ENCODE results near the gene DOK6. TPM values are rescaled to one million over a fixed set of nuclear protein-coding genes. Genes with fewer than 3 reads are reported as not detected.

The DOK6 gene
- total RNA-seq, 1 donor from 2014 or later = not detected

- intact Hi-C loops (cut with DNase I) = no loop called here
- no peak for DNase-seq (ENCODE audit: low spot score in 2 of 2)
- H3K9me3 ChIP-seq = no peaks in the 10 kb centered on the region
- no peak overlapping the region for H3K4me3 ChIP-seq
- no peak overlapping the region for H3K27ac ChIP-seq
- no peaks in the 10 kb centered on the region for H3K4me1 ChIP-seq
- no peak for TF ChIP-seq CTCF (IDR thresholded peaks at IDR 0.05)
- H3K27me3 ChIP-seq = no peaks in the 10 kb centered on the region
- H3K36me3 ChIP-seq = no peaks in the 10 kb centered on the region
These were observed 438.8 kb downstream of the DOK6 start for GRCh38 chr18:69839497-69839896.

- Histone ChIP-seq H3K4me3 (no peak overlapping the region), H3K27ac (no peak overlapping the region), H3K36me3 (no peaks in the 10 kb centered on the region), H3K9me3 (no peaks in the 10 kb centered on the region), H3K4me1 (no peaks in the 10 kb centered on the region), H3K27me3 (no peaks in the 10 kb centered on the region)
- no peak for DNase-seq (ENCODE audit: low spot score in 2 of 2)
- TF ChIP-seq CTCF (IDR thresholded peaks at IDR 0.05) = no peak
- intact Hi-C loops (cut with DNase I) = no loop called here
These were observed 439.3 kb downstream of the DOK6 start for GRCh38 chr18:69840001-69840400.

GRCh38 chr18:69840445-69840844 lies 439.8 kb downstream of the DOK6 start:
- intact Hi-C loops (cut with DNase I) = no loop called here
- H3K27ac ChIP-seq = no peak overlapping the region
- H3K4me3 ChIP-seq = no peak overlapping the region
- no peaks in the 10 kb centered on the region for H3K4me1 ChIP-seq
- H3K27me3 ChIP-seq = no peaks in the 10 kb centered on the region
- no peaks in the 10 kb centered on the region for H3K36me3 ChIP-seq
- no peak for TF ChIP-seq CTCF (IDR thresholded peaks at IDR 0.05)
- H3K9me3 ChIP-seq = no peaks in the 10 kb centered on the region
- DNase-seq (ENCODE audit: low spot score in 2 of 2) = no peak

- H3K36me3 ChIP-seq = no peaks in the 10 kb centered on the region
- no peaks in the 10 kb centered on the region for H3K27me3 ChIP-seq
- H3K4me3 ChIP-seq = no peak overlapping the region
- DNase-seq (ENCODE audit: low spot score in 2 of 2) = no peak
- no peaks in the 10 kb centered on the region for H3K9me3 ChIP-seq
- no peak overlapping the region for H3K27ac ChIP-seq
- TF ChIP-seq CTCF (IDR thresholded peaks at IDR 0.05) = no peak
- intact Hi-C loops (cut with DNase I) = no loop called here
- no peaks in the 10 kb centered on the region for H3K4me1 ChIP-seq
These were observed 440.4 kb downstream of the DOK6 start for GRCh38 chr18:69841117-69841516.

- Histone ChIP-seq H3K27ac (no peak overlapping the region), H3K27me3 (no peaks in the 10 kb centered on the region), H3K9me3 (no peaks in the 10 kb centered on the region), H3K4me1 (no peaks in the 10 kb centered on the region), H3K4me3 (no peak overlapping the region), H3K36me3 (no peaks in the 10 kb centered on the region)
- intact Hi-C loops (cut with DNase I) = no loop called here
- no peak for TF ChIP-seq CTCF (IDR thresholded peaks at IDR 0.05)
- no peak for DNase-seq (ENCODE audit: low spot score in 2 of 2)
These were observed 442.3 kb downstream of the DOK6 start for GRCh38 chr18:69843015-69843414.

- no peak overlapping the region for H3K4me3 ChIP-seq
- H3K36me3 ChIP-seq = no peaks in the 10 kb centered on the region
- H3K27me3 ChIP-seq = no peaks in the 10 kb centered on the region
- H3K27ac ChIP-seq = no peak overlapping the region
- no peak for TF ChIP-seq CTCF (IDR thresholded peaks at IDR 0.05)
- H3K4me1 ChIP-seq = no peaks in the 10 kb centered on the region
- DNase-seq (ENCODE audit: low spot score in 2 of 2) = no peak
- no peaks in the 10 kb centered on the region for H3K9me3 ChIP-seq
- intact Hi-C loops (cut with DNase I) = no loop called here
These were observed 444.0 kb downstream of the DOK6 start for GRCh38 chr18:69844656-69845055.
